ENCODE measurements around the gene HHEX. TPM values are rescaled to one million over a fixed set of nuclear protein-coding genes. Genes with fewer than 3 reads are reported as not detected.

HHEX gene
- total and polyA plus RNA-seq, 11 donors: 1.5 to 14.0 (median 3.9) TPM

GRCh38 chr10:92664322-92664721 lies 25.4 kb upstream of the HHEX start:
- DNase-seq: no peak
- TF ChIP-seq, protein P1, sequence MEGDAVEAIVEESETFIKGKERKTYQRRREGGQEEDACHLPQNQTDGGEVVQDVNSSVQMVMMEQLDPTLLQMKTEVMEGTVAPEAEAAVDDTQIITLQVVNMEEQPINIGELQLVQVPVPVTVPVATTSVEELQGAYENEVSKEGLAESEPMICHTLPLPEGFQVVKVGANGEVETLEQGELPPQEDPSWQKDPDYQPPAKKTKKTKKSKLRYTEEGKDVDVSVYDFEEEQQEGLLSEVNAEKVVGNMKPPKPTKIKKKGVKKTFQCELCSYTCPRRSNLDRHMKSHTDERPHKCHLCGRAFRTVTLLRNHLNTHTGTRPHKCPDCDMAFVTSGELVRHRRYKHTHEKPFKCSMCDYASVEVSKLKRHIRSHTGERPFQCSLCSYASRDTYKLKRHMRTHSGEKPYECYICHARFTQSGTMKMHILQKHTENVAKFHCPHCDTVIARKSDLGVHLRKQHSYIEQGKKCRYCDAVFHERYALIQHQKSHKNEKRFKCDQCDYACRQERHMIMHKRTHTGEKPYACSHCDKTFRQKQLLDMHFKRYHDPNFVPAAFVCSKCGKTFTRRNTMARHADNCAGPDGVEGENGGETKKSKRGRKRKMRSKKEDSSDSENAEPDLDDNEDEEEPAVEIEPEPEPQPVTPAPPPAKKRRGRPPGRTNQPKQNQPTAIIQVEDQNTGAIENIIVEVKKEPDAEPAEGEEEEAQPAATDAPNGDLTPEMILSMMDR (IDR thresholded peaks at IDR 0.05): no peak
- no peak for TF ChIP-seq POLR2A (IDR thresholded peaks at IDR 0.05)
- intact Hi-C loops (cut with DNase I): no loop called here

DNA sequence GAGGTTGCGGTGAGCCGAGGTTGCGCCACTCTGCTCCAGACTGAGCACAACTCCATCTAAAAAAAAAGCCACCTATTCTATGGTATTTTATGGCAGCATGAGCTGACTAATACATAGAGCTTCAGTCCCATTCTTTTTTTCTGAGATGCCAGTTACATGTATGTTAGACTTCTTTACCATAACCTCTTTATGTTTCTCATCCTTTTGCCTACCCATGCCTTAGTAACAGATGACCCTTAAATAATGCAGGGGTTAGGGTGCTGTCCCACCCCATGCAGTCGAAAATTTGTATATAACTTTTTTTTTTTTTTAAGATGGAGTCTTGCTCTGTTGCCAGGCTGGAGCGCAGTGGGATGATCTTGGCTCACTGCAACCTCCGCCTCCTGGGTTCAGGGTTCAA lies 22.7 kb upstream of the HHEX start:
- intact Hi-C loops (cut with DNase I): no loop called here
- no peaks in the 10 kb centered on the region for H3K4me1 ChIP-seq
- ATAC-seq (no peak), DNase-seq (no peak)
- H3K36me3 ChIP-seq: no peaks in the 10 kb centered on the region
- no peak for TF ChIP-seq POLR2A (IDR thresholded peaks at IDR 0.05)
- TF ChIP-seq, protein P1 (IDR thresholded peaks at IDR 0.05): no peak
- no peak overlapping the region for H3K4me3 ChIP-seq
- H3K27me3 ChIP-seq: no peaks in the 10 kb centered on the region
- WGBS, 4 donors: 95 to 97% (median 96%) methylated on average over 6 of the region's 6 CpGs
- H3K9me3 ChIP-seq: peaks cover 0 to 27% (median 14%) of the 10 kb centered on the region in 12 donors
- H3K27ac ChIP-seq: no peak overlapping the region

More at GRCh38 chr10:92664322-92664721, 25.4 kb upstream of the HHEX start:
- no peak overlapping the region for H3K27ac ChIP-seq
- H3K36me3 ChIP-seq: no peaks in the 10 kb centered on the region
- ATAC-seq: no peak
- H3K9me3 ChIP-seq: peaks cover 0 to 32% (median 15%) of the 10 kb centered on the region in 12 donors
- no peak overlapping the region for H3K4me3 ChIP-seq
- no peaks in the 10 kb centered on the region for H3K27me3 ChIP-seq
- no peaks in the 10 kb centered on the region for H3K4me1 ChIP-seq

GRCh38 chr10:92677708-92678107 lies 12.0 kb upstream of the HHEX start:
- ATAC-seq: no peak
- intact Hi-C loops (cut with DNase I): no loop called here
- no peak for DNase-seq

GRCh38 chr10:92678206-92678605 lies 11.5 kb upstream of the HHEX start:
- no peaks in the 10 kb centered on the region for H3K4me1 ChIP-seq
- intact Hi-C loops (cut with DNase I): no loop called here

More at GRCh38 chr10:92677708-92678107, 12.0 kb upstream of the HHEX start:
- no peaks in the 10 kb centered on the region for H3K4me1 ChIP-seq
- no peaks in the 10 kb centered on the region for H3K36me3 ChIP-seq
- H3K9me3 ChIP-seq: peaks cover 0 to 5% (median 0%) of the 10 kb centered on the region in 12 donors
- no peak overlapping the region for H3K27ac ChIP-seq
- TF ChIP-seq, protein P1 (IDR thresholded peaks at IDR 0.05): no peak
- TF ChIP-seq POLR2A (IDR thresholded peaks at IDR 0.05): no peak
- no peaks in the 10 kb centered on the region for H3K27me3 ChIP-seq
- H3K4me3 ChIP-seq: no peak overlapping the region

More at GRCh38 chr10:92678206-92678605, 11.5 kb upstream of the HHEX start:
- no peaks in the 10 kb centered on the region for H3K36me3 ChIP-seq
- peaks cover 0 to 5% (median 0%) of the 10 kb centered on the region in 12 donors for H3K9me3 ChIP-seq
- no peak overlapping the region for H3K4me3 ChIP-seq
- DNase-seq (no peak), ATAC-seq (no peak)
- TF ChIP-seq, protein P1 (IDR thresholded peaks at IDR 0.05): no peak
- no peak for TF ChIP-seq POLR2A (IDR thresholded peaks at IDR 0.05)
- H3K27me3 ChIP-seq: no peaks in the 10 kb centered on the region
- no peak overlapping the region for H3K27ac ChIP-seq
- WGBS, 4 donors: 89 to 93% (median 93%) methylated on average over 5 of the region's 5 CpGs

Measured in heart left ventricle (tissue), 16 donors.